H1 (cell line): Measurements from ENCODE around the gene DGAT2L6. TPM values are rescaled to one million over a fixed set of nuclear protein-coding genes. Genes with fewer than 3 reads are reported as not detected.

Experiments used
- CTCF ChIA-PET: fragments of 300-600 bp; sonication (Branson Sonifier 250); formaldehyde crosslinking; loops from one replicate; lab custom pipeline; 2021; ENCODE audit not compliant: partially characterized antibody; lab: Charles Lee
- POLR2A ChIA-PET: fragments of 300-600 bp; sonication (Branson Sonifier 250); formaldehyde crosslinking; loops from one replicate; lab custom pipeline; 2021; ENCODE audit warnings: inconsistent platforms; ENCODE audit not compliant: partially characterized antibody; lab: Charles Lee
- DNase-seq, 2 experiments: peaks; one replicate each; pipeline versions ENCODE4 v3.0.0 to v3.0.0-alpha.2; 2010 to 2022; ENCODE audit warnings: low spot score in 2 of 2, low read depth in 1 of 2, mixed read lengths in 1 of 2
- FAIRE-seq: peaks from 2 replicates; lab custom pipeline; 2011; peaks lifted over from hg19 to GRCh38; lab: Jason Lieb, UNC
- H2AFZ ChIP-seq: 2 replicates; pipeline ENCODE4 v1.8.1; 2012; ENCODE audit warnings: low read length, inconsistent platforms
- H2AK5ac ChIP-seq: 2 replicates; pipeline ENCODE4 v1.6.1; 2013; ENCODE audit warnings: low read depth, low read length
- H2BK120ac ChIP-seq: replicated peaks from 2 replicates; pipeline ENCODE3; 2013; ENCODE audit warnings: low read depth, low read length, inconsistent platforms
- H2BK12ac ChIP-seq: 2 replicates; pipeline ENCODE4 v1.6.1; 2013; ENCODE audit warnings: low read depth, low read length
- H2BK15ac ChIP-seq: 2 replicates; pipeline ENCODE4 v1.6.1; 2013; ENCODE audit warnings: low read length
- H2BK20ac ChIP-seq: 2 replicates; pipeline ENCODE4 v1.6.1; 2013; ENCODE audit warnings: low read length
- H2BK5ac ChIP-seq: 2 replicates; pipeline ENCODE4 v1.6.1; 2013; ENCODE audit warnings: low read depth, low read length
- H3K14ac ChIP-seq: 2 replicates; pipeline ENCODE4 v1.6.1; 2013; ENCODE audit warnings: inconsistent platforms; ENCODE audit not compliant: insufficient read length
- H3K18ac ChIP-seq: 2 replicates; pipeline ENCODE4 v1.6.1; 2013; ENCODE audit warnings: low read length; ENCODE audit errors: extremely low read depth
- H3K23ac ChIP-seq: 2 replicates; pipeline ENCODE4 v1.6.1; 2013; ENCODE audit warnings: inconsistent platforms; ENCODE audit not compliant: insufficient read length
- H3K23me2 ChIP-seq: 2 replicates; pipeline ENCODE4 v1.6.1; 2013; ENCODE audit warnings: low read depth, low read length
- H3K27ac ChIP-seq: 2 replicates; pipeline ENCODE4 v1.6.1; 2011; ENCODE audit warnings: low read depth, low read length, inconsistent platforms
- H3K27me3 ChIP-seq, 4 experiments: replicated peaks in 1 of 4; 1 replicate in 1 of 4; 2 replicates in 3 of 4; pipeline versions ENCODE4 v1.6.1 to v1.8.1; 2011 to 2013; ENCODE audit warnings: low read length in 3 of 4, mild to moderate bottlenecking in 3 of 4, inconsistent platforms in 2 of 4, mixed read lengths in 2 of 4, moderate library complexity in 1 of 4; ENCODE audit not compliant: control insufficient read depth in 3 of 4, insufficient read depth in 3 of 4; ENCODE audit errors: extremely low read depth in 1 of 4
- H3K36me3 ChIP-seq, 4 experiments: 2 replicates each; pipeline versions ENCODE4 v1.6.1 to v1.8.1; 2011 to 2013; ENCODE audit warnings: mild to moderate bottlenecking in 4 of 4, low read length in 3 of 4, moderate library complexity in 2 of 4, control low read depth in 1 of 4, inconsistent platforms in 1 of 4; ENCODE audit not compliant: insufficient read depth in 4 of 4, control insufficient read depth in 2 of 4
- H3K4ac ChIP-seq: replicated peaks from 2 replicates; pipeline ENCODE3; 2013; ENCODE audit warnings: low read length, low read depth, mixed read lengths, inconsistent platforms; ENCODE audit not compliant: insufficient read length
- H3K4me1 ChIP-seq, 4 experiments: replicated peaks in 1 of 4; 1 replicate in 1 of 4; 2 replicates in 3 of 4; pipeline versions ENCODE4 v1.6.1 to v1.8.1; 2011 to 2013; ENCODE audit warnings: low read length in 3 of 4, inconsistent platforms in 2 of 4, mixed read lengths in 1 of 4; ENCODE audit not compliant: insufficient read depth in 4 of 4, control insufficient read depth in 3 of 4
- H3K4me2 ChIP-seq, 2 experiments: 2 replicates each; pipeline versions ENCODE4 v1.6.1 to v1.8.1; 2011 to 2013; ENCODE audit warnings: low read depth in 2 of 2, low read length in 2 of 2, control low read depth in 1 of 2, inconsistent platforms in 1 of 2, mild to moderate bottlenecking in 1 of 2; ENCODE audit not compliant: insufficient read depth in 1 of 2
- H3K4me3 ChIP-seq, 4 experiments: fragments of 200-600, 300-600 bp in 1 of 4; sonication (generic), shearing (Covaris generic), sonication (Bioruptor Twin) in 1 of 4; 2 replicates each; pipeline versions ENCODE4 v1.5.1 to v1.8.1; 2011 to 2016; ENCODE audit warnings: low read length in 4 of 4, low read depth in 3 of 4, control low read depth in 2 of 4, inconsistent platforms in 2 of 4, mild to moderate bottlenecking in 2 of 4, mixed read lengths in 1 of 4, moderate library complexity in 1 of 4; ENCODE audit not compliant: insufficient read depth in 2 of 4; ENCODE audit errors: extremely low read depth in 1 of 4
- H3K56ac ChIP-seq: replicated peaks from 2 replicates; pipeline ENCODE3; 2013; ENCODE audit warnings: low read depth, mild to moderate bottlenecking, mixed read lengths, low read length, inconsistent platforms; ENCODE audit not compliant: insufficient read length
- H3K79me1 ChIP-seq: 2 replicates; pipeline ENCODE4 v1.6.1; 2013; ENCODE audit warnings: low read depth, low read length, control low read depth
- H3K79me2 ChIP-seq, 2 experiments: 2 replicates each; pipeline versions ENCODE4 v1.6.1 to v1.8.1; 2012 to 2013; ENCODE audit warnings: low read length in 2 of 2, mild to moderate bottlenecking in 2 of 2, inconsistent platforms in 1 of 2; ENCODE audit not compliant: insufficient read depth in 2 of 2, control insufficient read depth in 1 of 2
- H3K9ac ChIP-seq, 4 experiments: replicated peaks in 1 of 4; 1 replicate in 1 of 4; 2 replicates in 3 of 4; pipeline versions ENCODE4 v1.6.1 to v1.8.1; 2011 to 2013; ENCODE audit warnings: low read depth in 3 of 4, low read length in 3 of 4, control low read depth in 2 of 4, mild to moderate bottlenecking in 2 of 4, moderate library complexity in 2 of 4, inconsistent platforms in 1 of 4; ENCODE audit errors: extremely low read depth in 1 of 4
- H3K9me3 ChIP-seq, 2 experiments: 2 replicates each; pipeline versions ENCODE4 v1.6.1 to v1.8.1; 2012 to 2013; ENCODE audit warnings: mild to moderate bottlenecking in 2 of 2, moderate library complexity in 2 of 2, control low read depth in 1 of 2, inconsistent platforms in 1 of 2, low read depth in 1 of 2, low read length in 1 of 2, mixed read lengths in 1 of 2; ENCODE audit not compliant: insufficient read depth in 2 of 2
- H4K20me1 ChIP-seq, 2 experiments: replicated peaks in 1 of 2; 2 replicates each; pipeline versions ENCODE3 to v1.8.1; 2011 to 2013; ENCODE audit warnings: inconsistent platforms in 2 of 2, low read length in 2 of 2, mild to moderate bottlenecking in 1 of 2; ENCODE audit not compliant: insufficient read depth in 2 of 2, control insufficient read depth in 1 of 2
- H4K5ac ChIP-seq: 2 replicates; pipeline ENCODE4 v1.6.1; 2013; ENCODE audit warnings: low read length, low read depth, mixed read lengths, inconsistent platforms; ENCODE audit not compliant: insufficient read length
- H4K8ac ChIP-seq: 2 replicates; pipeline ENCODE4 v1.8.0; 2013; ENCODE audit warnings: mild to moderate bottlenecking, moderate library complexity, low read length, inconsistent platforms; ENCODE audit not compliant: insufficient read depth; ENCODE audit errors: extremely low read depth
- H4K91ac ChIP-seq: replicated peaks from 2 replicates; pipeline ENCODE3; 2013; ENCODE audit warnings: low read length, mixed read lengths, inconsistent platforms; ENCODE audit not compliant: insufficient read length
- WGBS, 2 experiments: shearing (Covaris generic) in 1 of 2; methylation state at CpG; one replicate each; pipeline versions ENCODE4 v1.1.6 to v1.1.7; 2013 to 2015; ENCODE audit warnings: low lambda C conversion rate in 2 of 2, mixed read lengths in 2 of 2, inconsistent platforms in 1 of 2, low coverage in 1 of 2, missing lambda C conversion rate in 1 of 2; ENCODE audit not compliant: insufficient replicate concordance in 2 of 2, insufficient coverage in 1 of 2, insufficient read length in 1 of 2; ENCODE audit errors: extremely low coverage in 1 of 2, missing lambda C conversion rate in 1 of 2; 5-methylcytosine and 5-hydroxymethylcytosine counted together
- polyA plus RNA-seq, 7 experiments: library from polyadenylated mRNA; depleted of rRNA in 3 of 7; stranded (reverse) in 5 of 7; unstranded in 2 of 7; fragments of >200 nt in 5 of 7; fragments of 200-250 nt in 2 of 7; gene quantifications; 1 replicate in 5 of 7; 2 replicates in 1 of 7; 4 replicates in 1 of 7; pipeline versions ENCODE4 v1.2.1 to v1.2.3, GENCODE V29; 2011 to 2013; ENCODE audit warnings: missing spikeins in 2 of 7, mixed read lengths in 2 of 7
- total RNA-seq: library from RNA; stranded (reverse); fragmentation: NEBNext Ultra II Directional; extraction: Animal tissue kit (Norgen Biotek cat#: 25700); gene quantifications from 2 replicates; pipeline ENCODE4 v1.2.1, GENCODE V29; 2021

Gene DGAT2L6
- total and polyA plus RNA-seq, 2 of the 8 experiments (the other 6 are each of a cell fraction or from before 2014, with no cell fraction given): not detected

- CTCF ChIA-PET: interaction anchor here (0.7 to 2.4 kb wide), 2 partner anchors 9 to 49 kb away, joined by 5 to 9 read pairs; no protein-coding TSS in a partner anchor
- no peak overlapping the region for H3K56ac ChIP-seq
- H4K91ac ChIP-seq: no peak overlapping the region
- H2BK15ac ChIP-seq: no peak overlapping the region
- no peak overlapping the region for H2BK12ac ChIP-seq
- no peak overlapping the region for H4K5ac ChIP-seq
- no peak overlapping the region for H3K9ac ChIP-seq
- H2AFZ ChIP-seq: no peak overlapping the region
- H3K4me2 ChIP-seq: no peak overlapping the region
- WGBS, 2 experiments: 85% methylated on average over 3 of the region's 3 CpGs; no CpG with 5 or more reads in 1 of the 2 experiments
- H3K27ac ChIP-seq: no peak overlapping the region
- no peak overlapping the region for H2BK20ac ChIP-seq
- H3K18ac ChIP-seq: no peak overlapping the region
- no peak overlapping the region for H3K14ac ChIP-seq
- H3K23ac ChIP-seq: no peak overlapping the region
- H3K4me3 ChIP-seq: no peak overlapping the region
- no peaks in the 10 kb centered on the region for H3K36me3 ChIP-seq
- H3K4ac ChIP-seq: no peak overlapping the region
- no peaks in the 10 kb centered on the region for H3K27me3 ChIP-seq
- FAIRE-seq (no peak), DNase-seq (no peak)
- H3K79me1 ChIP-seq: no peaks in the 10 kb centered on the region
- H3K79me2 ChIP-seq: no peaks in the 10 kb centered on the region
- no peak overlapping the region for H2BK120ac ChIP-seq
- no peaks in the 10 kb centered on the region for H4K20me1 ChIP-seq
- H2AK5ac ChIP-seq: no peak overlapping the region
- no peaks in the 10 kb centered on the region for H3K9me3 ChIP-seq
- POLR2A ChIA-PET: no interaction called here
- H3K23me2 ChIP-seq: no peaks in the 10 kb centered on the region
- H3K4me1 ChIP-seq: no peaks in the 10 kb centered on the region
- H4K8ac ChIP-seq: no peak overlapping the region
- H2BK5ac ChIP-seq: no peak overlapping the region
Observed at GRCh38 chrX:70253377-70254062, 76.2 kb downstream of the DGAT2L6 start.
